HG03575 (cell line): ENCODE data around the gene HMOX1.

ENCODE experiments used
- ATAC-seq: cut with Tn5 transposase; IDR thresholded peaks from one replicate; pipeline ENCODE4 v1.9.1; 2021; ENCODE audit not compliant: unreplicated experiment, insufficient number of reproducible peaks, low FRiP score; ENCODE audit errors: extremely low read depth

The HMOX1 gene

GRCh38 chr22:35380537-35381423, at the start of gene HMOX1:
TSS of gene HMOX1 (plus strand) at chr22:35381096. CDS start at chr22:35381174, 78 bp downstream.
- no peak for ATAC-seq

GRCh38 chr22:35332278-35332677, 48.6 kb upstream of the HMOX1 start:
- ATAC-seq = no peak

- ATAC-seq = no peak
These were observed 47.7 kb upstream of the HMOX1 start for GRCh38 chr22:35333220-35333619.

GRCh38 chr22:35334004-35334403, 46.9 kb upstream of the HMOX1 start:
- no peak for ATAC-seq

- ATAC-seq = no peak
These were observed 45.4 kb upstream of the HMOX1 start for GRCh38 chr22:35335468-35335867.

GRCh38 chr22:35335936-35336781, 44.7 kb upstream of the HMOX1 start:
- ATAC-seq = no peak

GRCh38 chr22:35337932-35338331, 43.0 kb upstream of the HMOX1 start:
- ATAC-seq = no peak

GRCh38 chr22:35341090-35341874, 39.6 kb upstream of the HMOX1 start:
- no peak for ATAC-seq

GRCh38 chr22:35342390-35342789, 38.5 kb upstream of the HMOX1 start:
- ATAC-seq = no peak

- no peak for ATAC-seq
These were observed 37.0 kb upstream of the HMOX1 start for GRCh38 chr22:35343664-35344550.

- no peak for ATAC-seq
These were observed 35.8 kb upstream of the HMOX1 start for GRCh38 chr22:35344956-35345690.

GRCh38 chr22:35345808-35346505, 34.9 kb upstream of the HMOX1 start:
- ATAC-seq = no peak

GRCh38 chr22:35346596-35347220, 34.2 kb upstream of the HMOX1 start:
- ATAC-seq = no peak

GRCh38 chr22:35347462-35347861, 33.4 kb upstream of the HMOX1 start:
- no peak for ATAC-seq

GRCh38 chr22:35348026-35348590, 32.8 kb upstream of the HMOX1 start:
- no peak for ATAC-seq

GRCh38 chr22:35348703-35349102, 32.2 kb upstream of the HMOX1 start:
- ATAC-seq = no peak

- ATAC-seq = no peak
These were observed 31.6 kb upstream of the HMOX1 start for GRCh38 chr22:35349368-35349703.
